GM18951 (cell line): ENCODE measurements around the gene MYO1E.
"Not testable (repeated sequence)": the region's sequence is repeated elsewhere in the genome, so short reads cannot be mapped to it uniquely, and the experiment has no call there.

Experiments
- POLR2A ChIP-seq: IDR thresholded peaks from 4 replicates; pipeline ENCODE4 v1.6.1; 2011; ENCODE audit warnings: mild to moderate bottlenecking; ENCODE audit not compliant: insufficient read length, insufficient read depth; ENCODE audit errors: extremely low read depth
- in situ Hi-C: fragments of 300-500 bp; cut with MboI; formaldehyde crosslinking; loops from one replicate; pipeline ENCODE4 v1.12.0; 2022; ENCODE audit warnings: low sequenced_read_pairs, mixed read lengths, inconsistent platforms; ENCODE audit not compliant: unreplicated experiment

The MYO1E gene

GRCh38 chr15:59282515-59283337 lies 89.9 kb downstream of the MYO1E start:
- TF ChIP-seq POLR2A = no peak

GRCh38 chr15:59281699-59282098 lies 91.0 kb downstream of the MYO1E start:
- no peak for TF ChIP-seq POLR2A
- in situ Hi-C loops = no loop called here

More at GRCh38 chr15:59282515-59283337, 89.9 kb downstream of the MYO1E start:
- in situ Hi-C loops = no loop called here

- no peak for TF ChIP-seq POLR2A
Observed at GRCh38 chr15:59280855-59281254, 91.8 kb downstream of the MYO1E start.

GRCh38 chr15:59280292-59280691 lies 92.4 kb downstream of the MYO1E start:
- in situ Hi-C loops = not testable (repeated sequence)

More at GRCh38 chr15:59280855-59281254, 91.8 kb downstream of the MYO1E start:
- in situ Hi-C loops = no loop called here

GRCh38 chr15:59279023-59279422 lies 93.6 kb downstream of the MYO1E start:
- in situ Hi-C loops = no loop called here
- TF ChIP-seq POLR2A = no peak

- no peak for TF ChIP-seq POLR2A
- in situ Hi-C loops = no loop called here
Observed at GRCh38 chr15:59278120-59278519, 94.6 kb downstream of the MYO1E start.

GRCh38 chr15:59276225-59277178 lies 96.2 kb downstream of the MYO1E start:
- no peak for TF ChIP-seq POLR2A
- in situ Hi-C loops = no loop called here

- in situ Hi-C loops = no loop called here
- TF ChIP-seq POLR2A = no peak
Observed at GRCh38 chr15:59274126-59274970, 98.3 kb downstream of the MYO1E start.

GRCh38 chr15:59273234-59273633 lies 99.4 kb downstream of the MYO1E start:
- TF ChIP-seq POLR2A = no peak
- in situ Hi-C loops = no loop called here

- no peak for TF ChIP-seq POLR2A
- in situ Hi-C loops = no loop called here
Observed at GRCh38 chr15:59271595-59272201, 101.0 kb downstream of the MYO1E start.

GRCh38 chr15:59268852-59269407 lies 103.7 kb downstream of the MYO1E start:
- in situ Hi-C loops = no loop called here
- TF ChIP-seq POLR2A = no peak

GRCh38 chr15:59268168-59268851 lies 104.4 kb downstream of the MYO1E start:
- no peak for TF ChIP-seq POLR2A
- in situ Hi-C loops = no loop called here

GRCh38 chr15:59266028-59266427 lies 106.6 kb downstream of the MYO1E start:
- in situ Hi-C loops = no loop called here
- no peak for TF ChIP-seq POLR2A
